Ishikawa (cell line): ENCODE data around the gene ATP4B.

Source experiments
- CREB1 ChIP-seq: IDR thresholded peaks from 2 replicates; pipeline ENCODE4 v1.6.1; 2012; ENCODE audit warnings: low read depth
- EGR1 ChIP-seq: IDR thresholded peaks from 2 replicates; pipeline ENCODE4 v1.6.1; 2012
- EP300 ChIP-seq: IDR thresholded peaks from 2 replicates; pipeline ENCODE4 v1.6.1; 2012; ENCODE audit warnings: borderline replicate concordance
- RAD21 ChIP-seq: IDR thresholded peaks from 2 replicates; pipeline ENCODE4 v1.6.1; 2012; ENCODE audit warnings: low read depth
- REST ChIP-seq: IDR thresholded peaks from 2 replicates; pipeline ENCODE4 v1.6.1; 2012; ENCODE audit warnings: low read depth, mild to moderate bottlenecking
- TAF1 ChIP-seq: IDR thresholded peaks from 2 replicates; pipeline ENCODE4 v1.6.1; 2012; ENCODE audit warnings: low read depth, mild to moderate bottlenecking
- USF1 ChIP-seq: IDR thresholded peaks from 2 replicates; pipeline ENCODE4 v1.6.1; 2012
- YY1 ChIP-seq: IDR thresholded peaks from 2 replicates; pipeline ENCODE4 v1.6.1; 2012; ENCODE audit warnings: low read depth
- ZBTB7A ChIP-seq: IDR thresholded peaks from 2 replicates; pipeline ENCODE4 v1.6.1; 2012; ENCODE audit warnings: low read depth
- TF ChIP-seq, protein P1 (sequence below): IDR thresholded peaks from 2 replicates; pipeline ENCODE4 v1.6.1; 2012

DNA sequence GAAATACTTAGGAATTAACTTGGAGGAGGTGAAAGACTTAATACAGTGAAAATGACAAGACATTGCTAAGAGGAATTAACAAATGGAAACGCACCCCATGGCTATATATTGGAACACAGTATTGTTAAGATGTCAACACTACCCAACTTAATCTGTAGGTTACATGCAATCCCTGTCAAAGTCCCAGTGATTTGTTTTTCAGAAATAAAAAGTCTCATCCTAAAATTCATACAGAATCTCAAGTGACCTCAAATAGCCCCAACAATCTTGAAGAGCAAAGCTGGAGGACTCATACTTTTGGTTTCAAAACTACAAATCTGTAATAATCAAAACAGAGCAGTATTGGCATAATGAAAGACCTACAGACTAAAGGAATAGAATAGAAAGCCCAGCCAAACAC lies 13.2 kb downstream of the ATP4B start:
- TF ChIP-seq EP300 = no peak
- no peak for TF ChIP-seq USF1
- TF ChIP-seq, protein P1, sequence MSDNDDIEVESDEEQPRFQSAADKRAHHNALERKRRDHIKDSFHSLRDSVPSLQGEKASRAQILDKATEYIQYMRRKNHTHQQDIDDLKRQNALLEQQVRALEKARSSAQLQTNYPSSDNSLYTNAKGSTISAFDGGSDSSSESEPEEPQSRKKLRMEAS = no peak
- TF ChIP-seq YY1 = no peak
- no peak for TF ChIP-seq CREB1
- TF ChIP-seq ZBTB7A = no peak
- TF ChIP-seq EGR1 = no peak
- TF ChIP-seq RAD21 = no peak
- no peak for TF ChIP-seq TAF1
- no peak for TF ChIP-seq REST
